ENCODE data around the gene CD9.

The CD9 gene

GRCh38 chr12:6199531-6200255 lies 507 bp upstream of the CD9 start:
- peak; percentile 86 for DNase-seq (ENCODE audit: low spot score)
- no peak for TF ChIP-seq CTCF (IDR thresholded peaks at IDR 0.05)
- H3K27ac ChIP-seq: peak overlapping the region; percentile 95 to 99
- H3K4me3 ChIP-seq: peak overlapping the region; percentile 98

- H3K27ac ChIP-seq: peak overlapping the region; percentile 95 to 99
- DNase-seq (ENCODE audit: low spot score): no peak
These were observed 1.0 kb downstream of the CD9 start for GRCh38 chr12:6201213-6201608.

GRCh38 chr12:6201826-6202225 lies 1.6 kb downstream of the CD9 start:
- Histone ChIP-seq H3K4me3 (peak overlapping the region; percentile 98), H3K27ac (peak overlapping the region; percentile 95 to 99)
- DNase-seq (ENCODE audit: low spot score): no peak
- no peak for TF ChIP-seq CTCF (IDR thresholded peaks at IDR 0.05)

More at GRCh38 chr12:6201213-6201608, 1.0 kb downstream of the CD9 start:
- H3K4me3 ChIP-seq: peak overlapping the region; percentile 98
- no peak for TF ChIP-seq CTCF (IDR thresholded peaks at IDR 0.05)

- Histone ChIP-seq H3K4me3 (peak overlapping the region; percentile 98), H3K27ac (peak overlapping the region; percentile 95 to 99)
- TF ChIP-seq CTCF (IDR thresholded peaks at IDR 0.05): no peak
- DNase-seq (ENCODE audit: low spot score): no peak
These were observed 2.1 kb downstream of the CD9 start for GRCh38 chr12:6202304-6202703.

GRCh38 chr12:6202846-6203245 lies 2.6 kb downstream of the CD9 start:
- H3K4me3 ChIP-seq: peak overlapping the region; percentile 98
- no peak for TF ChIP-seq CTCF (IDR thresholded peaks at IDR 0.05)
- peak overlapping the region; percentile 95 to 99 for H3K27ac ChIP-seq
- no peak for DNase-seq (ENCODE audit: low spot score)

GRCh38 chr12:6203601-6204000 lies 3.4 kb downstream of the CD9 start:
- H3K27ac ChIP-seq: peak overlapping the region; percentile 95 to 99
- TF ChIP-seq CTCF (IDR thresholded peaks at IDR 0.05): no peak
- DNase-seq (ENCODE audit: low spot score): no peak
- H3K4me3 ChIP-seq: peak overlapping the region; percentile 98

GRCh38 chr12:6204533-6205143 lies 4.4 kb downstream of the CD9 start:
- Histone ChIP-seq H3K27ac (peak overlapping the region; percentile 95 to 99), H3K4me3 (peak overlapping the region; percentile 61)
- TF ChIP-seq CTCF (IDR thresholded peaks at IDR 0.05): no peak
- no peak for DNase-seq (ENCODE audit: low spot score)

Data from coronary artery (tissue), 2 donors.